AG04450 (cell line): Measurements from ENCODE around the gene ADAD2. TPM values are rescaled to one million over a fixed set of nuclear protein-coding genes. Genes with fewer than 3 reads are reported as not detected.

Experiments
- CTCF ChIA-PET: fragments of 300-600, 350-600 bp; formaldehyde crosslinking; extraction: SDS; loops from one replicate; lab custom pipeline; 2022; ENCODE audit warnings: antibody characterized with exemption, inconsistent platforms; lab: Charles Lee
- POLR2A ChIA-PET: fragments of 350-600 bp; formaldehyde crosslinking; extraction: SDS; loops from one replicate; lab custom pipeline; 2021; ENCODE audit warnings: antibody characterized with exemption, inconsistent platforms; lab: Yijun Ruan, JAX
- DNase-seq: peaks from one replicate; pipeline ENCODE4 v3.0.0-alpha.2; 2011; ENCODE audit warnings: low read depth, low spot score
- H3K27ac ChIP-seq: one replicate; pipeline ENCODE4 v1.5.1; 2012; ENCODE audit warnings: low read depth, low read length, control low read depth
- H3K27me3 ChIP-seq: one replicate; pipeline ENCODE4 v1.6.0; 2012; ENCODE audit warnings: low read length; ENCODE audit not compliant: control insufficient read depth, insufficient read depth
- H3K4me3 ChIP-seq: 2 replicates; pipeline ENCODE4 v1.5.1; 2011; ENCODE audit warnings: mild to moderate bottlenecking, low read depth, low read length, control low read depth
- H3K9me3 ChIP-seq: 2 replicates; pipeline ENCODE4 v1.5.1; 2012; ENCODE audit warnings: low read length; ENCODE audit not compliant: control insufficient read depth, insufficient read depth
- polyA plus RNA-seq: library from polyadenylated mRNA; depleted of rRNA; stranded (reverse); fragments of >200 nt; gene quantifications from 2 replicates; pipeline ENCODE4 v1.2.3, GENCODE V29; 2011
- TF ChIP-seq, protein P1 (sequence below): IDR thresholded peaks from 2 replicates; pipeline ENCODE4 v1.5.1; 2011; ENCODE audit warnings: low read depth, low read length, control low read depth, inconsistent platforms

ADAD2 gene
- polyA plus RNA-seq, 1 experiment: not detected

DNA sequence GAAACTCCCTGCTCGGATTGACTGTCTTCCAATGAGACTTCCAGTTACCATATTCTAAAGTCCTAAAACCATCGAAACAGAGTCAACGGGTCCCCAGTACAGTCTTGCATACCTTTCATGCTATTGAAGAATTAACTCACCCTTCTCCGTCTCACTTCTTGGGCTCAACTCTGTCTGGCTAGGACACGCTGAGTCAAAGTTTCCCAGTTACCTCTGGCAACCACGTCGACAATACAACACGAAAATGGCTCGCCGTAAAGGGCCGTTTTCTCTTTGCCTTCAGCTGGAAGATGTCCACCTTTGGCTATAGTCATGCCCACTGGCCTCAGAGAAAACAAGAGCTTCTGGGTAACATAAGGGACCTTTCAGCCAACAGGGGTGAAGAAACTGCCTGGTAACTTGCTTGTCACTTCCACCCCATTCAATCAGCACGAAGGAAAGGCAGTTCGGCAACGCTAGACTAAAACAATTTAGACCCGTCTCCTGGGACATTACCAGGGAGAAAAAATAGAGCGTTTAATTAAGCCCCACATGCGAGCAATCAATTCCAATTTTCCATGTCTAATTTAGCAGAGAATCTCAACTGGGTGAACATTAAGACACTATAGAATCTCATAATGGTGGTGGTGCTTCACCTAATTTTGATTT, 27.3 kb downstream of the ADAD2 start:
- H3K27me3 ChIP-seq: peaks cover 19% of the 10 kb centered on the region
- TF ChIP-seq, protein P1, sequence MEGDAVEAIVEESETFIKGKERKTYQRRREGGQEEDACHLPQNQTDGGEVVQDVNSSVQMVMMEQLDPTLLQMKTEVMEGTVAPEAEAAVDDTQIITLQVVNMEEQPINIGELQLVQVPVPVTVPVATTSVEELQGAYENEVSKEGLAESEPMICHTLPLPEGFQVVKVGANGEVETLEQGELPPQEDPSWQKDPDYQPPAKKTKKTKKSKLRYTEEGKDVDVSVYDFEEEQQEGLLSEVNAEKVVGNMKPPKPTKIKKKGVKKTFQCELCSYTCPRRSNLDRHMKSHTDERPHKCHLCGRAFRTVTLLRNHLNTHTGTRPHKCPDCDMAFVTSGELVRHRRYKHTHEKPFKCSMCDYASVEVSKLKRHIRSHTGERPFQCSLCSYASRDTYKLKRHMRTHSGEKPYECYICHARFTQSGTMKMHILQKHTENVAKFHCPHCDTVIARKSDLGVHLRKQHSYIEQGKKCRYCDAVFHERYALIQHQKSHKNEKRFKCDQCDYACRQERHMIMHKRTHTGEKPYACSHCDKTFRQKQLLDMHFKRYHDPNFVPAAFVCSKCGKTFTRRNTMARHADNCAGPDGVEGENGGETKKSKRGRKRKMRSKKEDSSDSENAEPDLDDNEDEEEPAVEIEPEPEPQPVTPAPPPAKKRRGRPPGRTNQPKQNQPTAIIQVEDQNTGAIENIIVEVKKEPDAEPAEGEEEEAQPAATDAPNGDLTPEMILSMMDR: no peak
- DNase-seq: no peak
- ChIA-PET CTCF (interaction anchor here (2.1 kb wide), 1 partner anchor 31 kb away, joined by 4 read pairs; no protein-coding TSS in a partner anchor), POLR2A (no interaction called here)
- H3K27ac ChIP-seq: no peak overlapping the region
- no peaks in the 10 kb centered on the region for H3K9me3 ChIP-seq
- H3K4me3 ChIP-seq: no peak overlapping the region

DNA sequence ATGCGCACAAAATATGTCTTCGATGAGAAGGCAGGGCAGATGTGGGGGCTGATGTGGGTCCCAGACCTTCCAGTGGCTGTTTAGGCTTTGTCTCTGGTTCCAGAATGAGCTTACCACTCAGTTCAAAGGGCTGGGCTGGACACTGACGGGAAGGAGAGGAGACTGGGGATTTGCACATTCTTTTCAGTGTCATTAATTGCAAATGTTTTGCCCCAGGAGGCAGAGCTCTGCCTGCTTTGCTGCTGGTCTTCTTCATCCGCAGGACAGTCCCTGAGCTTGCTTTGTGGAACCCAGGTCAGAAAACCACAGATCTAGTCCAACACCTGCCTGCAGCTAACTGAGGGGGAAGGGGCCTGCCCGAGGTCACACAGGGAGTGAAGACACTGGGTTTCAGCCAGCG, 28.0 kb downstream of the ADAD2 start:
- ChIA-PET CTCF (interaction anchor here (2.1 kb wide), 1 partner anchor 32 kb away, joined by 4 read pairs; no protein-coding TSS in a partner anchor), POLR2A (no interaction called here)
- no peak for DNase-seq

DNA sequence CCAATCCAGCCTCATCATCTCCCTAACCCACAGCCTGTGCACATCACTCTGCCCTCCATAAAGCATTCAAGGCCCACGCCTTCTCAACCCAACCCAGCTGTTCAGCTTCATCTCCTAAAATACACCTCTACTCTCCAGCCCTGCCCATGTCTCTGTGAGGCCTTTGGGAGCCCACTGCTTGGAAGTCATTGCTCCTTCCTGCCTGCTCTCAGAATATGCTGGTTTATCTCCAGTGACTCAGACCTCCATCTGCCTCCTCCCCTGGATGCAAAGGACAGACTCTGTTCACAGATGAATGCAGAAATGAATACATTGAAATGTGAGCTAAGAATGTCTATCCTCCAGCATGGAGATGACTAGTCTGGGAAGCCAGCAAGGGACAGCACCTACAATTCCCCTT, 29.9 kb downstream of the ADAD2 start:
- H3K27ac ChIP-seq: no peak overlapping the region
- H3K4me3 ChIP-seq: no peak overlapping the region
- DNase-seq: no peak
- peaks cover 14% of the 10 kb centered on the region for H3K27me3 ChIP-seq
- POLR2A ChIA-PET: no interaction called here
- H3K9me3 ChIP-seq: no peaks in the 10 kb centered on the region
- TF ChIP-seq, protein P1: no peak
- CTCF ChIA-PET: no interaction called here

More for the DNA sequence above, 28.0 kb downstream of the ADAD2 start:
- Histone ChIP-seq H3K27ac (no peak overlapping the region), H3K4me3 (no peak overlapping the region), H3K9me3 (no peaks in the 10 kb centered on the region), H3K27me3 (peaks cover 19% of the 10 kb centered on the region)
- TF ChIP-seq, protein P1: no peak

DNA sequence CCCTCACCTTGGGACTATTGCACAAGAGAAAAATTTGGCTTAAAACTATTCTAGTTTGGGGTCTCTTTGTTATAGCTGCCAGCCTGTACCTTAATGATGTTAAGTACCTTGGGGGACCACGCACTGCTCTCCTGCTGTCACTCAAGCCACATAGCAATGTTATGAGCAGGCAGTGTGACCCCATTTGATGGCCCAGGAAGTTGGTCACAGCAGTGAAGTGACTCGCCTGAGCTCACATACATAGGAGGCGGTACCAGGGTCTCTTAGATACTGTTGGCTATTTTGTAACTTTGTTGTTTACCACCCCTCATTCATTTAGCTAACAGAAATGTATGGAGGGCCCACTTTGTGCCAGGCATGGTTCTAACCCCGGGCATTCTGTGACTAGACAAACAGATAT, 32.5 kb downstream of the ADAD2 start:
- POLR2A ChIA-PET: no interaction called here
- no peak overlapping the region for H3K27ac ChIP-seq
- no peaks in the 10 kb centered on the region for H3K9me3 ChIP-seq
- H3K4me3 ChIP-seq: no peak overlapping the region
- H3K27me3 ChIP-seq: peaks cover 6% of the 10 kb centered on the region
- CTCF ChIA-PET: interaction anchor here (0.9 to 1.6 kb wide), 4 partner anchors 38 to 261 kb away, joined by 3 to 4 read pairs (median 4); no protein-coding TSS in a partner anchor
- TF ChIP-seq, protein P1: no peak
- DNase-seq: no peak

DNA sequence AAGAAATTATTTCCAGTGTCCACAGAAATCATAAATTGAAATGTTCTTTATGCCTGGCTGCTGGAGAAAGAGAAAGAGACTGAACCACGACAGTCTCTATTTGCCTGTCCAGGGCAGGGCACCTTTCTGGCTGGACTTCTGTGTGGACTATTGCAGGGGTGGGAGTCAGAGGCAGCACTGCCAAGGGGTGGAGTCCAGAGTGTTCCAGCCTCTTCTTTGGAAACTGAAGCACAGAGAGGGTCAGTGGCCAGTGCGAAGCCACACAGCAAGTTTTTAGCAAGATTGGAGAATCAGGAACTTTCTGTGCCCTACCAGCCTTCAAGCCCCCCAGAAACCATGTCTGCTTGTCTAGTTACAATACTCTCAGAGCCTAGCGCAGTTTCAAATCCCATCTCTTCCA, 33.6 kb downstream of the ADAD2 start:
- ChIA-PET POLR2A (no interaction called here), CTCF (interaction anchor here (0.9 to 1.6 kb wide), 2 partner anchors 39 to 84 kb away, joined by 3 to 4 read pairs; no protein-coding TSS in a partner anchor)
- H3K27ac ChIP-seq: no peak overlapping the region
- no peak overlapping the region for H3K4me3 ChIP-seq
- TF ChIP-seq, protein P1: no peak
- H3K27me3 ChIP-seq: peaks cover 2% of the 10 kb centered on the region
- H3K9me3 ChIP-seq: no peaks in the 10 kb centered on the region; the same call in 1 of the 2 replicates
- no peak for DNase-seq
